ENCODE data around the gene MTCH2. TPM values are rescaled to one million over a fixed set of nuclear protein-coding genes. Genes with fewer than 3 reads are reported as not detected.
A peak's percentile ranks its signal among the peaks of the same experiment; 100 is the strongest.

Gene MTCH2
- total and polyA plus RNA-seq, 4 donors = 33.0 to 76.2 (median 59.8) TPM

DNA sequence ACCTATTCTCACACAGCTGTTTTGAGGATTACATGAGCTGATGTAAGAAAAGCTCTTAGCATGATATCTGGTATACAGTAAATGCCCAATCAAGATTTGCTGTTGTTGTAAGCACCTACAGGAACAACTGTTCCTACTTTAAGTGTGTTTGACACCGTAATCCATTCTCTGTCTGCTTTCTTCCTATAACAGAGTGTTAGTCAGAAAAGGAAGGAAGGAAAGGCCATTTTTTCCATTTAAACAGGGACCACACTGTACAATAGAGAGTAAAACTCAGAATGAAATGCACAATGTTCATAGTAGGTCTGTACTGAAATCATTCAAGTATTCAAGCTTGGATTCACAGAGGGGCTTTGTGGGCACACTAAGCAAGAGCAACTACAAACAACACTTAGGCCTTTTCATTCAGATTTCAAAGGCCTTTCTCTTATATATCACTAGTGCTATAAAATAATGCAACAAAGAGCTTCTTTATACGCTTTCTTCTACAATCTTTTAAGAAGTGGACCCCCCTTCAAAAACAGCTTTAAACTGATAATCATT lies 21.5 kb downstream of the MTCH2 start:
- ATAC-seq (ENCODE audit: insufficient read depth, low FRiP score) (no peak), DNase-seq (no peak)
- no peaks in the 10 kb centered on the region for H3K27me3 ChIP-seq (ENCODE audit: control insufficient read depth in 3 of 3, insufficient read depth in 3 of 3, low read length in 2 of 3)
- H3K9ac ChIP-seq (ENCODE audit: insufficient read depth in 1 of 2, low read length in 2 of 2) = no peak overlapping the region
- H3K9me3 ChIP-seq (ENCODE audit: control insufficient read depth in 4 of 4, insufficient read depth in 3 of 4, low read length in 3 of 4) = no peaks in the 10 kb centered on the region
- no peak overlapping the region for H3K27ac ChIP-seq (ENCODE audit: low read depth in 1 of 2, low read length in 1 of 2)
- 89 to 92% methylated on average over 2 of the region's 2 CpGs for WGBS, 2 donors
- TF ChIP-seq, protein P1, sequence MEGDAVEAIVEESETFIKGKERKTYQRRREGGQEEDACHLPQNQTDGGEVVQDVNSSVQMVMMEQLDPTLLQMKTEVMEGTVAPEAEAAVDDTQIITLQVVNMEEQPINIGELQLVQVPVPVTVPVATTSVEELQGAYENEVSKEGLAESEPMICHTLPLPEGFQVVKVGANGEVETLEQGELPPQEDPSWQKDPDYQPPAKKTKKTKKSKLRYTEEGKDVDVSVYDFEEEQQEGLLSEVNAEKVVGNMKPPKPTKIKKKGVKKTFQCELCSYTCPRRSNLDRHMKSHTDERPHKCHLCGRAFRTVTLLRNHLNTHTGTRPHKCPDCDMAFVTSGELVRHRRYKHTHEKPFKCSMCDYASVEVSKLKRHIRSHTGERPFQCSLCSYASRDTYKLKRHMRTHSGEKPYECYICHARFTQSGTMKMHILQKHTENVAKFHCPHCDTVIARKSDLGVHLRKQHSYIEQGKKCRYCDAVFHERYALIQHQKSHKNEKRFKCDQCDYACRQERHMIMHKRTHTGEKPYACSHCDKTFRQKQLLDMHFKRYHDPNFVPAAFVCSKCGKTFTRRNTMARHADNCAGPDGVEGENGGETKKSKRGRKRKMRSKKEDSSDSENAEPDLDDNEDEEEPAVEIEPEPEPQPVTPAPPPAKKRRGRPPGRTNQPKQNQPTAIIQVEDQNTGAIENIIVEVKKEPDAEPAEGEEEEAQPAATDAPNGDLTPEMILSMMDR (IDR thresholded peaks at IDR 0.05; ENCODE audit: control extremely low read depth, extremely low read depth) = no peak
- peaks cover 21 to 27% (median 25%) of the 10 kb centered on the region in 4 donors for H3K36me3 ChIP-seq (ENCODE audit: control insufficient read depth in 4 of 4, insufficient read depth in 4 of 4, low read length in 4 of 4)
- H3K4me3 ChIP-seq = no peak overlapping the region
- no peaks in the 10 kb centered on the region for H3K4me1 ChIP-seq (ENCODE audit: control insufficient read depth in 5 of 5, insufficient read depth in 5 of 5, low read length in 5 of 5)

DNA sequence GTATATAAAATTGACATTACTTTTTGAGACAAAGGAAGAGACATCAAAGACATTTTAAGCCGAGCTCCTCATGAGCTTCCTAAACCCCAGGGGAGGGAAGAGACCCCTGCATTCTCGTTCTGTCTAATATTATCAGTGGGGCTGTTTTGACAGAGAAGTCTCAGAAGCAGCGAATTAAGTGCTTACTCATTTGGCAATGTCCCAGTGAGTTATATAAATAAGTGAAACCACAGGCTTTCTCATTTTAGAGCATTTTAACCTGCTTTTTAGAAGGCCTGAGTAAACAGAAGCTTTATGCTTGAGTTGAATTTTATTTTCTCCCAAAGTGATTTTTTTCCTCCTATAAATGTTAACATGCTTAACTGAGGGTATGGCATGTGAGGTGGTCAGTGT lies 24.9 kb downstream of the MTCH2 start:
- no peaks in the 10 kb centered on the region for H3K4me1 ChIP-seq (ENCODE audit: control insufficient read depth in 5 of 5, insufficient read depth in 5 of 5, low read length in 5 of 5)
- DNase-seq (no peak), ATAC-seq (ENCODE audit: insufficient read depth, low FRiP score) (no peak)
- H3K36me3 ChIP-seq (ENCODE audit: control insufficient read depth in 4 of 4, insufficient read depth in 4 of 4, low read length in 4 of 4) = peaks cover 13 to 18% (median 14%) of the 10 kb centered on the region in 4 donors
- 35 to 42% methylated on average over 3 of the region's 3 CpGs for WGBS, 2 donors
- TF ChIP-seq, protein P1 (IDR thresholded peaks at IDR 0.05; ENCODE audit: control extremely low read depth, extremely low read depth) = no peak
- H3K9ac ChIP-seq (ENCODE audit: insufficient read depth in 1 of 2, low read length in 2 of 2) = no peak overlapping the region
- no peaks in the 10 kb centered on the region for H3K9me3 ChIP-seq (ENCODE audit: control insufficient read depth in 4 of 4, insufficient read depth in 3 of 4, low read length in 3 of 4)
- H3K4me3 ChIP-seq = no peak overlapping the region
- H3K27ac ChIP-seq (ENCODE audit: low read depth in 1 of 2, low read length in 1 of 2) = no peak overlapping the region
- H3K27me3 ChIP-seq (ENCODE audit: control insufficient read depth in 3 of 3, insufficient read depth in 3 of 3, low read length in 2 of 3) = no peaks in the 10 kb centered on the region

DNA sequence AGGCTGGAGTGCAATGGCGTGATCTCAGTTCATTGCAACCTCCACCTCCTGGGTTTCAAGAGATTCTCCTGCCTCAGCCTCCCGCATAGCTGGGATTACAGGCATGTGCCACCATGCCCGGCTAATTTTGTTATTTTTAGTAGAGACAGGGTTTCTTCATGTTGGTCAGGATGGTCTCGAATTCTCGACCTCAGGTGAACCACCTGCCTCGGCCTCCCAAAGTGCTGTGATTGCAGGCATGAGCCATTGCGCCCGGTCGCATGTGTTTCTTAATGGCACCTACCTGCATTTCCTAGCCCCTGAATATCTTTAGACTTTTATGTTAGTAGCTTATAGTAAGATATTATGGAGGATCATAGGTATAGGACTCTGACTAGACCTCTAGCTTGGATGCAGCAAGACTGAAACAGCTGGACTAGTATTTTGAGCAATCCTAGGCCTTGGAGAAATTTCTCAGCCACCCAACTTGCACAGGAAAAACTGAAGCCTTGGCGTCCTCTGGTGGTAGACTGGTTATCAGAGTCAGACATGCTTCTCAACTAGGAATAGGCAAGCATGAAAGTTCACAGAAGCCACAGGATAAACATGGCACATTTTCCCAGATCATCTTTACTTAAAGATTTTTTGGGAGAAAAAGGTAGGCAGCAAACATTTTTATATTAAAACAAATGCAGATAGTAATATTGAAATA lies 25.5 kb downstream of the MTCH2 start:
- TF ChIP-seq, protein P1 (IDR thresholded peaks at IDR 0.05; ENCODE audit: control extremely low read depth, extremely low read depth) = peak; percentile 46
- no peak for ATAC-seq (ENCODE audit: insufficient read depth, low FRiP score)
- WGBS, 2 donors = 85 to 89% methylated on average over 10 of the region's 10 CpGs
- Histone ChIP-seq H3K9me3 (ENCODE audit: control insufficient read depth in 4 of 4, insufficient read depth in 3 of 4, low read length in 3 of 4) (no peaks in the 10 kb centered on the region), H3K4me3 (no peak overlapping the region), H3K27ac (ENCODE audit: low read depth in 1 of 2, low read length in 1 of 2) (no peak overlapping the region), H3K36me3 (ENCODE audit: control insufficient read depth in 4 of 4, insufficient read depth in 4 of 4, low read length in 4 of 4) (peaks cover 12 to 14% (median 13%) of the 10 kb centered on the region in 4 donors), H3K27me3 (ENCODE audit: control insufficient read depth in 3 of 3, insufficient read depth in 3 of 3, low read length in 2 of 3) (no peaks in the 10 kb centered on the region), H3K9ac (ENCODE audit: insufficient read depth in 1 of 2, low read length in 2 of 2) (no peak overlapping the region), H3K4me1 (ENCODE audit: control insufficient read depth in 5 of 5, insufficient read depth in 5 of 5, low read length in 5 of 5) (no peaks in the 10 kb centered on the region)
- DNase-seq = peak; percentile 63 to 84 (median 73)
